PFSK-1 (cell line): ENCODE results near the gene SNX13.

Experiments used
- FOXP2 ChIP-seq: optimal IDR thresholded peaks from 2 replicates; pipeline ENCODE3; 2011; ENCODE audit warnings: borderline replicate concordance, control low read depth, inconsistent platforms; ENCODE audit not compliant: insufficient read depth; ENCODE audit errors: extremely low read length, extremely low read depth
- POLR2AphosphoS5 ChIP-seq: IDR thresholded peaks from 2 replicates; pipeline ENCODE4 v1.6.1; 2012; ENCODE audit warnings: low read depth, mild to moderate bottlenecking, control low read depth, low read length, moderate library complexity
- SIN3A ChIP-seq: IDR thresholded peaks from 2 replicates; pipeline ENCODE4 v1.6.1; 2012; ENCODE audit warnings: mild to moderate bottlenecking, low read length, moderate library complexity, borderline replicate concordance; ENCODE audit not compliant: insufficient read depth
- TAF1 ChIP-seq: IDR thresholded peaks from 2 replicates; pipeline ENCODE4 v1.6.1; 2012; ENCODE audit warnings: low read length, control low read depth, borderline replicate concordance; ENCODE audit not compliant: insufficient read depth
- TF ChIP-seq, protein P1 (sequence below), 2 experiments: IDR thresholded peaks; 2 replicates each; pipeline versions ENCODE4 v1.6.1 to v1.8.0; 2011 to 2012; ENCODE audit warnings: low read depth in 2 of 2, low read length in 2 of 2, control low read depth in 1 of 2, inconsistent platforms in 1 of 2, mild to moderate bottlenecking in 1 of 2, moderate library complexity in 1 of 2; ENCODE audit not compliant: insufficient read depth in 1 of 2

Gene SNX13

GRCh38 chr7:17802056-17802455 is 138.2 kb downstream of the SNX13 start:
- TF ChIP-seq POLR2AphosphoS5, result no peak
- TF ChIP-seq, protein P1, sequence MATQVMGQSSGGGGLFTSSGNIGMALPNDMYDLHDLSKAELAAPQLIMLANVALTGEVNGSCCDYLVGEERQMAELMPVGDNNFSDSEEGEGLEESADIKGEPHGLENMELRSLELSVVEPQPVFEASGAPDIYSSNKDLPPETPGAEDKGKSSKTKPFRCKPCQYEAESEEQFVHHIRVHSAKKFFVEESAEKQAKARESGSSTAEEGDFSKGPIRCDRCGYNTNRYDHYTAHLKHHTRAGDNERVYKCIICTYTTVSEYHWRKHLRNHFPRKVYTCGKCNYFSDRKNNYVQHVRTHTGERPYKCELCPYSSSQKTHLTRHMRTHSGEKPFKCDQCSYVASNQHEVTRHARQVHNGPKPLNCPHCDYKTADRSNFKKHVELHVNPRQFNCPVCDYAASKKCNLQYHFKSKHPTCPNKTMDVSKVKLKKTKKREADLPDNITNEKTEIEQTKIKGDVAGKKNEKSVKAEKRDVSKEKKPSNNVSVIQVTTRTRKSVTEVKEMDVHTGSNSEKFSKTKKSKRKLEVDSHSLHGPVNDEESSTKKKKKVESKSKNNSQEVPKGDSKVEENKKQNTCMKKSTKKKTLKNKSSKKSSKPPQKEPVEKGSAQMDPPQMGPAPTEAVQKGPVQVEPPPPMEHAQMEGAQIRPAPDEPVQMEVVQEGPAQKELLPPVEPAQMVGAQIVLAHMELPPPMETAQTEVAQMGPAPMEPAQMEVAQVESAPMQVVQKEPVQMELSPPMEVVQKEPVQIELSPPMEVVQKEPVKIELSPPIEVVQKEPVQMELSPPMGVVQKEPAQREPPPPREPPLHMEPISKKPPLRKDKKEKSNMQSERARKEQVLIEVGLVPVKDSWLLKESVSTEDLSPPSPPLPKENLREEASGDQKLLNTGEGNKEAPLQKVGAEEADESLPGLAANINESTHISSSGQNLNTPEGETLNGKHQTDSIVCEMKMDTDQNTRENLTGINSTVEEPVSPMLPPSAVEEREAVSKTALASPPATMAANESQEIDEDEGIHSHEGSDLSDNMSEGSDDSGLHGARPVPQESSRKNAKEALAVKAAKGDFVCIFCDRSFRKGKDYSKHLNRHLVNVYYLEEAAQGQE (IDR thresholded peaks at IDR 0.05; ENCODE audit: insufficient read depth in 1 of 2, low read depth in 2 of 2, low read length in 2 of 2), result no peak
- TF ChIP-seq SIN3A, result no peak
- TF ChIP-seq FOXP2, result no peak
- TF ChIP-seq TAF1, result no peak

GRCh38 chr7:17792075-17792936 is 148.0 kb downstream of the SNX13 start:
- TF ChIP-seq POLR2AphosphoS5 (no peak), TAF1 (no peak), FOXP2 (no peak), SIN3A (no peak)
- TF ChIP-seq, protein P1 (IDR thresholded peaks at IDR 0.05; ENCODE audit: insufficient read depth in 1 of 2, low read depth in 2 of 2, low read length in 2 of 2), result no peak

DNA sequence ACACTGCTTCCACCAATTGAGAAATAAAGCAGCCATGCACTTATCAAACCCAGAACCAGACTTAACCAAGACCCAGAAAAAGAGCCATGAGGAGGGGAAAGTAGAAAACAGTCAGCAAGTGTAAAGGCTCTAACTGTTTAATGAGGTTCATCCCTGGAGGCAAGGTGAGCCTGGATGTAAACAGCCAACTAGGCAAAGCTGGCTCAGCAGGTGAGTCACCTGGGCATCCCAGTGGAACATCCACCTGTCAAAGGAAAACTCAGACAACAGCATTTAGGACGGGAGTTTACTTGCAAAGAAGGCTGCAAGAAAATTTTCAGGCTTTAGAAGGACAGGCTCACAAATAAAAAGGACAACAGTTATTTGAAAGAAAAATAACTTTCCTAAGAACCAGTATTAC is 153.0 kb downstream of the SNX13 start:
- TF ChIP-seq POLR2AphosphoS5 (no peak), FOXP2 (no peak), TAF1 (no peak)

DNA sequence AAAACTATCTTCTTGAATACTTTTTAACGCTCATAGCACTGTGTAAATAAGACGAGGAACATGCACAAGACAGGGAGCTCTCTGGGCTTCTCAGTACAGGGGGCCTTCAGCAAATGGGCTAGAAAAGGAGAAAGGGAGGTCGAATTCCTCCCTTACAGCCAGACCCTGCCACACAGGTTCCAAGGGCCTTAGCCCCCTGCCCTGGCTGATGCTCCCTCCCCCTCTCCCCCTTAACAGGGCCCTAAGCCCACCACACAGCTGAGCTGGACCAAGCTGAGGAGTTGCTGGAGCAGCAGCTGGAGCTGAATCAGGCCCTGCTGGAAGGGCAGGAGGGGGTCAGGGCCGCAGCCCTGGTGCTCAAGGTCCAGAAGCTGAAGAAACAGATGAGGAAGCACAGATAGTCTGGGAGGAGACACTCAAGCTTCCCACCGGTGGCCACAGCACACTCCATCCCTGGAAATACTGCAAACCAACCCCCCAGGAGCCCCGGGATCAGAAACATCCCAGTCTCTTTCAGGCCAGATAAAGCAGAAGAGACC is 153.9 kb downstream of the SNX13 start:
- TF ChIP-seq, protein P1 (IDR thresholded peaks at IDR 0.05; ENCODE audit: insufficient read depth in 1 of 2, low read depth in 2 of 2, low read length in 2 of 2), result no peak
- TF ChIP-seq FOXP2, result no peak
- no peak for TF ChIP-seq TAF1
- TF ChIP-seq SIN3A, result no peak
- TF ChIP-seq POLR2AphosphoS5, result no peak

DNA sequence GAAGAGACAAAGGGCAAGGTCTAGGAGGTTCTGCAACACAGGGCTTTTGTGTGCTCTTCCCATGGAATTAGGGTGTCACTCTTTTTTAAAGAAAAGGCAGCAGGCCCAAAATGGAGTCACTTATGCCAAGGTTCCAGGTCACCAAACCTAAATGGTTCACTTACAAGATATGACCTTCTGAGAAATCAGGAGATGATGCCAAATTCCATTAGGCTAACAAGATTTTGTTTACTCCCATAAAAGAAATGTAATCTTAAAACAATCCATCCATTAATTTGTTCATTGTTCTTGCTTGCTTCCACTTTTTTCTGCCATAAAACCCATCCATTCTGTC is 158.1 kb downstream of the SNX13 start:
- TF ChIP-seq, protein P1 (IDR thresholded peaks at IDR 0.05; ENCODE audit: insufficient read depth in 1 of 2, low read depth in 2 of 2, low read length in 2 of 2), result no peak
- TF ChIP-seq TAF1, result no peak
- no peak for TF ChIP-seq FOXP2
- no peak for TF ChIP-seq SIN3A
- TF ChIP-seq POLR2AphosphoS5, result no peak
